ENCODE measurements around the gene PUM1. TPM values are rescaled to one million over a fixed set of nuclear protein-coding genes. Genes with fewer than 3 reads are reported as not detected.
"Not testable (repeated sequence)": the region's sequence is repeated elsewhere in the genome, so short reads cannot be mapped to it uniquely, and the experiment has no call there.

PUM1 gene
- total and polyA plus RNA-seq, 4 donors = 18.1 to 49.2 (median 30.2) TPM

- peak in 1 of 2 donors; percentile 21 for TF ChIP-seq GABPA (IDR thresholded peaks at IDR 0.05 in 1 of 2, conservative IDR thresholded peaks at IDR 0.05 in 1 of 2)
Observed at GRCh38 chr1:31051611-31052010, 13.9 kb downstream of the PUM1 start (continued).

GRCh38 chr1:31047507-31047906, 18.0 kb downstream of the PUM1 start:
- not testable (repeated sequence) for H3K4me3 ChIP-seq (ENCODE audit: low read depth in 1 of 3, low read length in 3 of 3); H3K9me3 ChIP-seq (ENCODE audit: control insufficient read depth in 4 of 4, low read length in 3 of 4); DNase-seq (ENCODE audit: low spot score); H3K27ac ChIP-seq (ENCODE audit: low read depth in 1 of 2, low read length in 2 of 2); H3K9ac ChIP-seq (ENCODE audit: low read depth in 1 of 2, low read length in 2 of 2); H3K36me3 ChIP-seq (ENCODE audit: control insufficient read depth in 4 of 4, insufficient read depth in 3 of 4, low read depth in 1 of 4, low read length in 3 of 4); H3K27me3 ChIP-seq (ENCODE audit: control insufficient read depth in 4 of 4, insufficient read depth in 4 of 4, low read length in 3 of 4)
- 61% methylated on average over 5 of the region's 5 CpGs for WGBS
- H3K4me1 ChIP-seq (ENCODE audit: control insufficient read depth in 4 of 4, insufficient read depth in 4 of 4, low read length in 3 of 4) = peaks cover 9 to 32% (median 29%) of the 10 kb centered on the region in 4 donors

GRCh38 chr1:31043631-31044030, 21.9 kb downstream of the PUM1 start:
- Histone ChIP-seq H3K9me3 (ENCODE audit: control insufficient read depth in 4 of 4, low read length in 3 of 4) (no peaks in the 10 kb centered on the region), H3K4me3 (ENCODE audit: low read depth in 1 of 3, low read length in 3 of 3) (no peak overlapping the region), H3K9ac (ENCODE audit: low read depth in 1 of 2, low read length in 2 of 2) (no peak overlapping the region), H3K36me3 (ENCODE audit: control insufficient read depth in 4 of 4, insufficient read depth in 3 of 4, low read depth in 1 of 4, low read length in 3 of 4) (peaks cover 2 to 5% (median 3%) of the 10 kb centered on the region in 4 donors), H3K4me1 (ENCODE audit: control insufficient read depth in 4 of 4, insufficient read depth in 4 of 4, low read length in 3 of 4) (peaks cover 6 to 13% (median 9%) of the 10 kb centered on the region in 4 donors), H3K27me3 (ENCODE audit: control insufficient read depth in 4 of 4, insufficient read depth in 4 of 4, low read length in 3 of 4) (no peaks in the 10 kb centered on the region), H3K27ac (ENCODE audit: low read depth in 1 of 2, low read length in 2 of 2) (no peak overlapping the region)
- no peak for DNase-seq (ENCODE audit: low spot score)
- TF ChIP-seq HNF4A (conservative IDR thresholded peaks at IDR 0.05) = no peak
- no peak for TF ChIP-seq REST (IDR thresholded peaks at IDR 0.05)
- TF ChIP-seq FOXA2 (IDR thresholded peaks at IDR 0.05) = no peak
- no peak for TF ChIP-seq ZBTB33 (IDR thresholded peaks at IDR 0.05)
- TF ChIP-seq NR2F2 (IDR thresholded peaks at IDR 0.05) = no peak
- WGBS = 53% methylated on average over 2 of the region's 2 CpGs

GRCh38 chr1:31042656-31043055, 22.9 kb downstream of the PUM1 start:
- Histone ChIP-seq H3K36me3 (ENCODE audit: control insufficient read depth in 4 of 4, insufficient read depth in 3 of 4, low read depth in 1 of 4, low read length in 3 of 4) (peaks cover 2 to 5% (median 3%) of the 10 kb centered on the region in 4 donors), H3K27ac (ENCODE audit: low read depth in 1 of 2, low read length in 2 of 2) (no peak overlapping the region), H3K4me3 (ENCODE audit: low read depth in 1 of 3, low read length in 3 of 3) (no peak overlapping the region), H3K9ac (ENCODE audit: low read depth in 1 of 2, low read length in 2 of 2) (no peak overlapping the region), H3K27me3 (ENCODE audit: control insufficient read depth in 4 of 4, insufficient read depth in 4 of 4, low read length in 3 of 4) (no peaks in the 10 kb centered on the region), H3K9me3 (ENCODE audit: control insufficient read depth in 4 of 4, low read length in 3 of 4) (no peaks in the 10 kb centered on the region), H3K4me1 (ENCODE audit: control insufficient read depth in 4 of 4, insufficient read depth in 4 of 4, low read length in 3 of 4) (peaks cover 3 to 13% (median 8%) of the 10 kb centered on the region in 4 donors)
- 95% methylated on average over 6 of the region's 6 CpGs for WGBS
- DNase-seq (ENCODE audit: low spot score) = no peak
- no peak for TF ChIP-seq ZBTB33 (IDR thresholded peaks at IDR 0.05)
- no peak for TF ChIP-seq JUND (IDR thresholded peaks at IDR 0.05)
- TF ChIP-seq RAD21 (IDR thresholded peaks at IDR 0.05) = no peak
- no peak for TF ChIP-seq HNF4A (conservative IDR thresholded peaks at IDR 0.05)
- TF ChIP-seq ATF3 (IDR thresholded peaks at IDR 0.05) = no peak
- no peak for TF ChIP-seq SP1 (IDR thresholded peaks at IDR 0.05)
- TF ChIP-seq NR2F2 (IDR thresholded peaks at IDR 0.05) = no peak
- TF ChIP-seq REST (IDR thresholded peaks at IDR 0.05) = no peak
- no peak for TF ChIP-seq MAX (IDR thresholded peaks at IDR 0.05)
- TF ChIP-seq RXRA (IDR thresholded peaks at IDR 0.05) = no peak
- no peak for TF ChIP-seq GABPA (IDR thresholded peaks at IDR 0.05 in 1 of 2, conservative IDR thresholded peaks at IDR 0.05 in 1 of 2)
- no peak for TF ChIP-seq HNF4G (IDR thresholded peaks at IDR 0.05)
- TF ChIP-seq FOXA1 (IDR thresholded peaks at IDR 0.05) = no peak
